Ascending aorta (tissue), 2 donors: ENCODE measurements around the gene MKS1. TPM values are rescaled to one million over a fixed set of nuclear protein-coding genes. Genes with fewer than 3 reads are reported as not detected.
A peak's percentile ranks its signal among the peaks of the same experiment; 100 is the strongest.

Source experiments
- DNase-seq, 2 donors: peaks; one replicate each; pipeline ENCODE4 v3.0.0-alpha.2; 2019; ENCODE audit warnings: low spot score in 2 of 2
- H3K27ac ChIP-seq, 2 donors: fragments of 200-600 bp; sonication (generic); one replicate each; pipeline ENCODE4 v1.5.1; 2016 to 2017; ENCODE audit warnings: mild to moderate bottlenecking in 1 of 2
- H3K27me3 ChIP-seq: fragments of 200-600 bp; sonication (generic); one replicate; pipeline ENCODE4 v1.5.1; 2017
- H3K36me3 ChIP-seq, 2 donors: fragments of 200-600 bp; sonication (generic); one replicate each; pipeline ENCODE4 v1.5.1; 2016
- H3K4me1 ChIP-seq, 2 donors: fragments of 200-600 bp; sonication (generic); one replicate each; pipeline ENCODE4 v1.5.1; 2016 to 2017; ENCODE audit warnings: mild to moderate bottlenecking in 1 of 2
- H3K4me3 ChIP-seq, 2 donors: fragments of 200-600 bp; sonication (generic); one replicate each; pipeline ENCODE4 v1.5.1; 2016 to 2017; ENCODE audit warnings: mild to moderate bottlenecking in 1 of 2
- H3K9me3 ChIP-seq, 2 donors: fragments of 200-600 bp; sonication (generic); one replicate each; pipeline ENCODE4 v1.5.1; 2016
- intact Hi-C: fragments of 100-400 bp; cut with DNase I; formaldehyde crosslinking; loops from one replicate; pipeline ENCODE4 v1.15.1; 2023
- total RNA-seq: library from RNA; depleted of rRNA; stranded (reverse); fragments of >200 nt; gene quantifications from one replicate; pipeline ENCODE4 v1.1.0, GENCODE V29; 2016
- TF ChIP-seq, protein P1 (sequence below), 3 experiments: fragments of 200-600 bp in 2 of 3; fragments of 450-650 bp in 1 of 3; sonication (generic) in 2 of 3; IDR thresholded peaks; one replicate each; pipeline ENCODE4 v1.5.1; 2016 to 2019; ENCODE audit warnings: antibody characterized with exemption in 3 of 3, mild to moderate bottlenecking in 1 of 3, moderate library complexity in 1 of 3

Gene MKS1
- total RNA-seq, 1 donor from 2014 or later: 1.5 TPM

DNA sequence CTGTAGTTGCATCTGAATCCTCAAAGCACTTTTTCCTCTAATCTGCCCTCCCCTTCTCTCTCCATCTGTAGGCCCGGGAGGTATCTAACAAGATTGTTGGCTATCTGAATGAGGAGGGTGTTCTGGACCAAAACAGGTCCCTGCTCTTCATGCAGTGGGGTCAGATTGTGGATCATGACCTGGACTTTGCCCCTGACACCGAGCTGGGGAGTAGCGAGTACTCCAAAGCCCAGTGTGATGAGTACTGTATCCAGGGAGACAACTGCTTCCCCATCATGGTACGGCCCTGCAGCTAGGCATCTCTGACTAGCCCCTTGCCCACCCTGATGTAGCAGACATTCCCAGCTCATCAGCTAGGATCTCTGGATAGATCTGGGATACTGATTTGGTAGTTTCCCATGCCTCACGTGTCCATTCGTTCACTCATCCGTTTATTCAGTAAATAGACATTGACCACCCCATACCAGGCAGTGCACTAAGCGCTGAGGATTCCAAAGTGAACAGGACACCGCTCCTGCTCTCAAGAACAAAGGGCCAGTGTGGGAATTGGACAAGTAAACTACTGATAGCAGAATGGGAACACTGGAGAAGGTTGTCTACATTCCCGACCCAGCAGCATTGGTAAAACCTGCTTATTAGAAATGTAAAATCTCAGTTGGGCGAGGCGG lies 31.4 kb upstream of the MKS1 start:
- Histone ChIP-seq H3K27ac (no peak overlapping the region), H3K27me3 (peaks cover 4% of the 10 kb centered on the region), H3K36me3 (no peaks in the 10 kb centered on the region), H3K9me3 (no peaks in the 10 kb centered on the region), H3K4me3 (no peak overlapping the region), H3K4me1 (peaks cover 4% of the 10 kb centered on the region in 2 donors)
- intact Hi-C loops: no loop called here
- TF ChIP-seq, protein P1, sequence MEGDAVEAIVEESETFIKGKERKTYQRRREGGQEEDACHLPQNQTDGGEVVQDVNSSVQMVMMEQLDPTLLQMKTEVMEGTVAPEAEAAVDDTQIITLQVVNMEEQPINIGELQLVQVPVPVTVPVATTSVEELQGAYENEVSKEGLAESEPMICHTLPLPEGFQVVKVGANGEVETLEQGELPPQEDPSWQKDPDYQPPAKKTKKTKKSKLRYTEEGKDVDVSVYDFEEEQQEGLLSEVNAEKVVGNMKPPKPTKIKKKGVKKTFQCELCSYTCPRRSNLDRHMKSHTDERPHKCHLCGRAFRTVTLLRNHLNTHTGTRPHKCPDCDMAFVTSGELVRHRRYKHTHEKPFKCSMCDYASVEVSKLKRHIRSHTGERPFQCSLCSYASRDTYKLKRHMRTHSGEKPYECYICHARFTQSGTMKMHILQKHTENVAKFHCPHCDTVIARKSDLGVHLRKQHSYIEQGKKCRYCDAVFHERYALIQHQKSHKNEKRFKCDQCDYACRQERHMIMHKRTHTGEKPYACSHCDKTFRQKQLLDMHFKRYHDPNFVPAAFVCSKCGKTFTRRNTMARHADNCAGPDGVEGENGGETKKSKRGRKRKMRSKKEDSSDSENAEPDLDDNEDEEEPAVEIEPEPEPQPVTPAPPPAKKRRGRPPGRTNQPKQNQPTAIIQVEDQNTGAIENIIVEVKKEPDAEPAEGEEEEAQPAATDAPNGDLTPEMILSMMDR (IDR thresholded peaks at IDR 0.05): no peak
- no peak for DNase-seq

DNA sequence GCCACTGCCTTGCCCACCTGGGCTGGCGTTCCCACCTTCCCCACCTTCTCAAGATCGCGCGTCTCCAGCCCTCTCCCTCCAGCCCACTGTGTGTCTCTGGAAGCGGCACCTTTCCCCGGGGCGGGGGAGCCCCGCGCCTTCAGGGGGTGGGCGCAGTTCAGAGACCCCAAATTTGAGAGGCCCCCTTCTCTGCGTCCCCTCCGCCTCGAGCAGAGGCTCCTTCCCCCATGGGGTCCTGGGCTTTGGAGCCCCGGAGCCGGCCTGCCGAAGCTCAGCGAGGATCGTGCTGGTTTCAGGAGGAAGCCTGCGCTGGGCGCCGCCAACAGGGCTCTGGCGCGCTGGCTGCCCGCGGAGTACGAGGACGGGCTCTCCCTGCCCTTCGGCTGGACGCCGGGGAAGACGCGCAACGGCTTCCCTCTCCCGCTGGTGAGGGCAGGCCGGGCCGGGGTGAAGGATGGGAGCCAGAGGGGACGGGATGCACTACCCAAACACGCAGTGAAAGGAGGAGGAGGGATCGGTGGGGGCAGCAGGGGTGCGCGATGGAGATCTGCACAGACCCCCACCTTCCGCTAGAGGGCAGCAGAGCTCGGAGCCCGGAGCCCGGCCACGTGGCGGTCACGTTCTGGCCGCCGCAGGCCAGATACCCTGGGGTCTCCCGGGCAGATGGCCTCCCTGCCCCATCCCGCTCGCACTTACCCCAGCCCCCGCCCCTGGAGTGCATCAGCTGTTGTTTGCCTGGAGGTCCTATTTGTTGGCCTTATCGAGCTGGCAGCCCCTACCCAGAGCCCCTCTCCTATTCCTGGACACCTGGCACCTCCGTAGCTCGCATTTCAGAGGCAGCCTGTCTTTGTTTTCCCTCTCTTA lies 30.4 kb upstream of the MKS1 start:
- H3K4me3 ChIP-seq: peak overlapping the region; percentile 56 to 64
- peaks cover 4% of the 10 kb centered on the region in 2 donors for H3K4me1 ChIP-seq
- intact Hi-C loops: loop anchor here (5.0 kb wide), 1 partner anchor 168 kb away; the partner anchor contains the start of gene RNF43
- no peaks in the 10 kb centered on the region for H3K9me3 ChIP-seq
- TF ChIP-seq, protein P1 (IDR thresholded peaks at IDR 0.05): peak; percentile 73 to 90 (median 88)
- H3K27me3 ChIP-seq: peaks cover 4% of the 10 kb centered on the region
- H3K36me3 ChIP-seq: no peaks in the 10 kb centered on the region
- H3K27ac ChIP-seq: no peak overlapping the region
- DNase-seq: peak in 1 of 2 donors; percentile 74

DNA sequence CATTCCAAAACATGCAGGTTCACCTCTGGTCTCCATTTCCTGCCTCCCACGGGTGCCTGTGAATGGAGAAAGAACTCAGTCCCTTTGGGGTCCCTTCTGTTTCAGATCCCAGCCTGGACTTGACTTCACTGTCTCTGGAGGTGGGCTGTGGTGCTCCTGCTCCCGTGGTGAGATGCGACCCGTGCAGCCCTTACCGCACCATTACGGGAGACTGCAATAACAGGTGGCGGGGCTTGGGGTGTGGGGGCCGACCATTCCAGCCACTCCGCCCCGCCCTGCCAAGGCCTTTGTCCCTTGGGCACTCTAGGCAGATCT lies 29.9 kb upstream of the MKS1 start:
- peak overlapping the region; percentile 56 to 64 for H3K4me3 ChIP-seq
- intact Hi-C loops: loop anchor here (5.0 kb wide), 1 partner anchor 168 kb away; the partner anchor contains the start of gene RNF43

DNA sequence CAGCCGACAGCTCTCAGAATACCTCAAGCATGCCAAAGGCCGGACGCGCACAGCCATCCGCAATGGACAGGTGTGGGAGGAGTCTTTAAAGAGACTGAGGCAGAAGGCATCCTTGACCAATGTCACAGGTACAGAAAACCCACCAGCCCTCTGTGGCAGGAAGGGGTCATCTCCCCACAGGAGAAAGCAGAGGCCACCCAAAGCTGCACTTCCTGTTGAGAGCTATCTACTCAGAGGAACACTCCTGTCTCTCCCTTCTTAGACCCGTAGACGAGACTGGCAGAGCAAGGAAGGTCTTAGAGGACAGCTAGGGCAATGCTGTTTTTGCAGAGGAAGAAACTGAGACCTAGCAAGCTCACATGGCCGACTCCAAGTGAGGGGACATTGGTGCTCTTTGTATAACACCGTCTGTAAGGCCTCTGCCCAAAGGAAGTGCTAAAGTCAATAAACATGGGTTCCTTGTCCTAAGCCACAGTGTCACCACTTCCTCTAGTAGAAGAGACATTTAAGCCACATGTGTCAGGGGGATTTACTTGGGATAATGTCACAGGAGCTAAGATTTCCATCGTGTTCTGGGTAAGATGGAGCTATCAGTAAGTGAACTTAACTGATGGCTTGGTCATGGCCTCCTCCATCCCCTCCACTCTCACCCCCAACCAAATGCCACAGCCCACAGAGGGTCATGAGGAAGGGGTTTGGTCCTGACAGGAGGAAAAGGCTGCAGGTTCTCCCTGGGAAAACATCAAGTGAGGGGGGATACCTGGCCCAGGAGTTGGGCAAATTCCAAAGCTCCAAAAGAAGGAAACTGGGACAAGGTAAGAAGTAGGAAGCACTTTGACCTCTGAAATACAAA lies 28.7 kb upstream of the MKS1 start:
- Histone ChIP-seq H3K36me3 (no peaks in the 10 kb centered on the region), H3K9me3 (no peaks in the 10 kb centered on the region), H3K27me3 (peaks cover 4% of the 10 kb centered on the region), H3K27ac (no peak overlapping the region), H3K4me1 (peaks cover 4% of the 10 kb centered on the region in 2 donors), H3K4me3 (no peak overlapping the region)
- DNase-seq: no peak
- TF ChIP-seq, protein P1 (IDR thresholded peaks at IDR 0.05): no peak
- intact Hi-C loops: loop anchor here (5.0 kb wide), 1 partner anchor 170 kb away; the partner anchor contains the start of gene RNF43

More for the DNA sequence above, 29.9 kb upstream of the MKS1 start:
- Histone ChIP-seq H3K27me3 (peaks cover 4% of the 10 kb centered on the region), H3K27ac (no peak overlapping the region), H3K4me1 (peaks cover 4% of the 10 kb centered on the region in 2 donors), H3K9me3 (no peaks in the 10 kb centered on the region), H3K36me3 (no peaks in the 10 kb centered on the region)
- TF ChIP-seq, protein P1 (IDR thresholded peaks at IDR 0.05): no peak
- no peak for DNase-seq

DNA sequence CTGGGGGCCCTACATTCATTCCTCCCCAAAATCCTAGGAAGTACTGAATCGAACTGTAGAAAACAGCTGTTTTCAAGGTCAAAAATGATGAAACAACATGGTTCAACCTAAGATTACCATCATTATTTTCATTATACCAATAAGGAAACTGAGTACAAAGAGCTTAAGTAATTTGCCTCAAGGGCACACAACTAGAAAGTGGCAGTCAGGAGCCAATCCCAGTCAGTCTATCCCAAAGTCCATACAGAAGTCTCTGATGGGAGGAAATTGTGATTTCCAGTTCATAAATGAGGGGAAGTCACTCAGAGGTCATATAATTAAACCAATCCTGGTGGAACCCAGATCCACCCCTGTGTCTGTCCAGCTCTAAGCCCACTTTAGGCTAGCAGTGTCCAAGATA lies 27.7 kb upstream of the MKS1 start:
- Histone ChIP-seq H3K4me3 (no peak overlapping the region), H3K9me3 (no peaks in the 10 kb centered on the region), H3K36me3 (no peaks in the 10 kb centered on the region), H3K27me3 (peaks cover 4% of the 10 kb centered on the region), H3K27ac (no peak overlapping the region), H3K4me1 (peaks cover 4% of the 10 kb centered on the region in 2 donors)
- intact Hi-C loops: loop anchor here (5.0 kb wide), 1 partner anchor 171 kb away; the partner anchor contains the start of gene RNF43
- TF ChIP-seq, protein P1 (IDR thresholded peaks at IDR 0.05): no peak
- no peak for DNase-seq
